DOHH2 (cell line): ENCODE measurements around the gene EPB41L3.

Experiments
- H3F3A ChIP-seq: fragments of 200-600 bp; sonication (generic), shearing (Covaris generic); 2 replicates; pipeline ENCODE4 v1.6.0; 2016; ENCODE audit warnings: antibody characterized with exemption, mild to moderate bottlenecking; ENCODE audit not compliant: control insufficient read depth, insufficient read depth
- H3K27ac ChIP-seq: fragments of 200-600 bp; sonication (generic); 2 replicates; pipeline ENCODE4 v1.5.1; 2014; ENCODE audit warnings: low read depth, mild to moderate bottlenecking, low read length, moderate library complexity
- H3K27me3 ChIP-seq: fragments of 200-600 bp; sonication (generic); 2 replicates; pipeline ENCODE4 v1.6.1; 2014; ENCODE audit warnings: mild to moderate bottlenecking, low read length, mixed read lengths; ENCODE audit not compliant: control insufficient read depth
- H3K36me3 ChIP-seq: fragments of 200-600 bp; sonication (generic); 2 replicates; pipeline ENCODE4 v1.6.1; 2014; ENCODE audit warnings: mild to moderate bottlenecking, low read length, moderate library complexity, mixed read lengths; ENCODE audit not compliant: control insufficient read depth
- H3K4me1 ChIP-seq: fragments of 200-600 bp; sonication (generic); 2 replicates; pipeline ENCODE4 v1.6.1; 2014; ENCODE audit warnings: mild to moderate bottlenecking, low read length, mixed read lengths; ENCODE audit not compliant: control insufficient read depth
- H3K4me2 ChIP-seq: fragments of 200-600 bp; sonication (generic); 2 replicates; pipeline ENCODE4 v1.6.0; 2014; ENCODE audit warnings: mild to moderate bottlenecking, low read length, moderate library complexity
- H3K4me3 ChIP-seq: fragments of 200-600 bp; sonication (generic); 2 replicates; pipeline ENCODE4 v1.5.1; 2014; ENCODE audit warnings: mild to moderate bottlenecking, low read length, mixed read lengths
- H3K79me2 ChIP-seq: fragments of 200-600 bp; sonication (generic); 2 replicates; pipeline ENCODE4 v1.6.1; 2014; ENCODE audit warnings: mild to moderate bottlenecking, low read length, mixed read lengths; ENCODE audit not compliant: control insufficient read depth
- H3K9me2 ChIP-seq: fragments of 200-600 bp; sonication (generic); replicated peaks from 2 replicates; pipeline ENCODE4 v1.6.1; 2014; ENCODE audit warnings: mild to moderate bottlenecking, low read length, mixed read lengths; ENCODE audit not compliant: control insufficient read depth
- H3K9me3 ChIP-seq: fragments of 200-600 bp; sonication (generic); 2 replicates; pipeline ENCODE4 v1.6.1; 2014; ENCODE audit warnings: antibody characterized with exemption, low read length, mixed read lengths; ENCODE audit not compliant: control insufficient read depth, insufficient read depth
- H4K20me1 ChIP-seq: fragments of 200-600 bp; sonication (generic); 2 replicates; pipeline ENCODE4 v1.6.0; 2014; ENCODE audit warnings: low read depth, mild to moderate bottlenecking, antibody characterized with exemption, low read length, moderate library complexity; ENCODE audit not compliant: control insufficient read depth, insufficient read depth
- CTCF ChIP-seq: fragments of 200-600 bp; sonication (generic); IDR thresholded peaks from one replicate; pipeline ENCODE4 v1.5.1; 2014; ENCODE audit warnings: antibody characterized with exemption, mild to moderate bottlenecking, low read depth, low read length; ENCODE audit not compliant: poor library complexity, severe bottlenecking
- EZH2phosphoT487 ChIP-seq: fragments of 200-600 bp; sonication (generic); IDR thresholded peaks from 2 replicates; pipeline ENCODE4 v1.6.1; 2017; ENCODE audit warnings: borderline replicate concordance, mild to moderate bottlenecking, antibody characterized with exemption, low read length, moderate library complexity, mixed read lengths

EPB41L3 gene

GRCh38 chr18:5389356-5389755, 154.4 kb downstream of the EPB41L3 start:
- H3K9me3 ChIP-seq: peaks cover 3% of the 10 kb centered on the region; the same call in 1 of the 2 replicates
- H3K79me2 ChIP-seq: no peaks in the 10 kb centered on the region
- H3K4me3 ChIP-seq: no peak overlapping the region
- no peaks in the 10 kb centered on the region for H3K4me1 ChIP-seq
- H4K20me1 ChIP-seq: no peaks in the 10 kb centered on the region
- H3K27ac ChIP-seq: no peak overlapping the region
- H3K27me3 ChIP-seq: no peaks in the 10 kb centered on the region
- H3K4me2 ChIP-seq: no peak overlapping the region
- no peaks in the 10 kb centered on the region for H3F3A ChIP-seq
- TF ChIP-seq EZH2phosphoT487 (no peak), CTCF (no peak)
- no peaks in the 10 kb centered on the region for H3K36me3 ChIP-seq
- no peaks in the 10 kb centered on the region for H3K9me2 ChIP-seq

GRCh38 chr18:5388896-5389295, 154.9 kb downstream of the EPB41L3 start:
- Histone ChIP-seq H3K9me3 (peaks cover 3% of the 10 kb centered on the region; the same call in 1 of the 2 replicates), H3K27me3 (no peaks in the 10 kb centered on the region)
- no peak for TF ChIP-seq CTCF
- no peak for TF ChIP-seq EZH2phosphoT487

GRCh38 chr18:5380586-5380985, 163.2 kb downstream of the EPB41L3 start:
- Histone ChIP-seq H3K79me2 (no peaks in the 10 kb centered on the region), H3K36me3 (no peaks in the 10 kb centered on the region), H3F3A (no peaks in the 10 kb centered on the region), H3K4me3 (no peak overlapping the region), H3K4me1 (no peaks in the 10 kb centered on the region), H3K4me2 (no peak overlapping the region), H3K9me3 (no peaks in the 10 kb centered on the region), H3K27ac (no peak overlapping the region), H4K20me1 (no peaks in the 10 kb centered on the region), H3K9me2 (no peaks in the 10 kb centered on the region; the same call in 1 of the 2 replicates), H3K27me3 (no peaks in the 10 kb centered on the region)
- TF ChIP-seq CTCF (no peak), EZH2phosphoT487 (no peak)

More at GRCh38 chr18:5388896-5389295, 154.9 kb downstream of the EPB41L3 start:
- H3K79me2 ChIP-seq: no peaks in the 10 kb centered on the region
- no peaks in the 10 kb centered on the region for H3F3A ChIP-seq
- no peaks in the 10 kb centered on the region for H3K36me3 ChIP-seq
- H3K4me3 ChIP-seq: no peak overlapping the region
- no peak overlapping the region for H3K27ac ChIP-seq
- H3K4me1 ChIP-seq: no peaks in the 10 kb centered on the region
- H3K9me2 ChIP-seq: no peaks in the 10 kb centered on the region
- H4K20me1 ChIP-seq: no peaks in the 10 kb centered on the region
- H3K4me2 ChIP-seq: no peak overlapping the region
